ENCODE results near the gene CDCP2.

Gene CDCP2

GRCh38 chr1:54152696-54153095 is at the start of gene CDCP2:
CDCP2 (minus strand) TSS chr1:54153000; CDS start chr1:54152922, 78 bp downstream.
- no peak for DNase-seq (ENCODE audit: low spot score)

- DNase-seq (ENCODE audit: low spot score) = peak; percentile 34
Observed at GRCh38 chr1:54200519-54200997, 47.8 kb upstream of the CDCP2 start.

GRCh38 chr1:54199765-54200518 is 47.1 kb upstream of the CDCP2 start, which contains the start of the genes CYB5RL and MRPL37:
CYB5RL (minus strand) TSS chr1:54200030; CDS start chr1:54195616, 4,414 bp downstream.
MRPL37 (plus strand) TSS chr1:54200167; CDS start chr1:54200244, 77 bp downstream.
- peak; percentile 97 for DNase-seq (ENCODE audit: low spot score)

- no peak for DNase-seq (ENCODE audit: low spot score)
Observed at GRCh38 chr1:54199151-54199764, 46.5 kb upstream of the CDCP2 start.

- no peak for DNase-seq (ENCODE audit: low spot score)
Observed at GRCh38 chr1:54193453-54193852, 40.7 kb upstream of the CDCP2 start.

- no peak for DNase-seq (ENCODE audit: low spot score)
Observed at GRCh38 chr1:54191525-54191924, 38.7 kb upstream of the CDCP2 start.

- no peak for DNase-seq (ENCODE audit: low spot score)
Observed at GRCh38 chr1:54190526-54190925, 37.7 kb upstream of the CDCP2 start.

GRCh38 chr1:54188291-54188690 is 35.5 kb upstream of the CDCP2 start:
- no peak for DNase-seq (ENCODE audit: low spot score)

GRCh38 chr1:54186056-54186455 is 33.3 kb upstream of the CDCP2 start:
- no peak for DNase-seq (ENCODE audit: low spot score)

GRCh38 chr1:54180701-54181360 is 28.0 kb upstream of the CDCP2 start:
- no peak for DNase-seq (ENCODE audit: low spot score)

- no peak for DNase-seq (ENCODE audit: low spot score)
Observed at GRCh38 chr1:54178296-54179070, 25.7 kb upstream of the CDCP2 start.

- no peak for DNase-seq (ENCODE audit: low spot score)
Observed at GRCh38 chr1:54177726-54178125, 24.9 kb upstream of the CDCP2 start.

GRCh38 chr1:54176621-54177327 is 24.0 kb upstream of the CDCP2 start:
- DNase-seq (ENCODE audit: low spot score) = no peak

- no peak for DNase-seq (ENCODE audit: low spot score)
Observed at GRCh38 chr1:54174106-54174505, 21.3 kb upstream of the CDCP2 start.

GRCh38 chr1:54173681-54174080 is 20.9 kb upstream of the CDCP2 start:
- no peak for DNase-seq (ENCODE audit: low spot score)

GRCh38 chr1:54172614-54173599 is 20.1 kb upstream of the CDCP2 start:
- no peak for DNase-seq (ENCODE audit: low spot score)

- DNase-seq (ENCODE audit: low spot score) = no peak
Observed at GRCh38 chr1:54171606-54172005, 18.8 kb upstream of the CDCP2 start.

GRCh38 chr1:54171016-54171415 is 18.2 kb upstream of the CDCP2 start:
- DNase-seq (ENCODE audit: low spot score) = no peak

- DNase-seq (ENCODE audit: low spot score) = no peak
Observed at GRCh38 chr1:54169068-54169467, 16.3 kb upstream of the CDCP2 start.

All from AG08396 (cell line).